ENCODE results near the gene SERPINA4.

SERPINA4 gene

DNA sequence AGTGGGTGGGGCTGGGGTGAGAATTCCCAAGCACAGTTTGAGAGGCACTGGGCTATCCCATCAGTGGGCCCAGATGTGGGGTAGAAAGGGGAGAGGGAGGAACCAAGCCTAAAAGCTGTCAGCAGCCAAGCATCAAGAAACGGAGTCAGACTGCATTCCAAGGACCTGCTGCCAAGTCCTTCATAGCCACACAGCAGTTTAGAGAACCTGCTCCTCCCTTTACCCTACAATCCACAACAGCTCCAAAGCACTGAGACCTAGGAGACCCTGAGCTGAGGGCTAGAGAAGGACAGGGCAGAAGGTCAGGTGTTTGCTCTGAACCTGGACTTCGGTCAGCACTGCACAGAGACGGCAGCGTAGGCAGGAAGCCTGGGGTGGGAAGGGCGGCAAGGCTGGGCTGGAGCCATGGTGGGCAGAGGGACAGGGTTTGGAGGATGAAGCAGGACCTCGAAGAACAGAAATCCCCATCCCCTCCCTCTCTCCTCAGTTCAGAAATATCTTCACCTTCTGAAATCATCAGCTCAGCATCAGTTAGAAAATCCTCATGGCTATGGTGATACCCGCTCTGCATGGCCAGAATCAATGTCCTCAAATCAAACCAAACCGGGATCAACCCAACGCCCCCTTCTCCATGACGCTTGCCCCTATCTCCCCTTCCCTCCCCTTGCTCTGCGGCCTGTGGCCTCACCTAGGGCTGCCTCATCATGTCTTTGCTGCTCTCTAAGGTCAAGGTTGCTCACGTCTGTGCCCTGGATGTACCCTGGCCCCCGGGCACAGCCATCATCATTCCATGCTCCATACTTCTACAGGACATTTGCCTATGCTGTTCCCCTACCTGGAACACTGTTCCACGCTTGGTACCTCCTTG, 12.9 kb upstream of the SERPINA4 start:
- TF ChIP-seq GATA3 (IDR thresholded peaks at IDR 0.05; ENCODE audit: low read depth, low read length) (no peak), GATA2 (IDR thresholded peaks at IDR 0.05; ENCODE audit: low read depth, low read length) (no peak)

DNA sequence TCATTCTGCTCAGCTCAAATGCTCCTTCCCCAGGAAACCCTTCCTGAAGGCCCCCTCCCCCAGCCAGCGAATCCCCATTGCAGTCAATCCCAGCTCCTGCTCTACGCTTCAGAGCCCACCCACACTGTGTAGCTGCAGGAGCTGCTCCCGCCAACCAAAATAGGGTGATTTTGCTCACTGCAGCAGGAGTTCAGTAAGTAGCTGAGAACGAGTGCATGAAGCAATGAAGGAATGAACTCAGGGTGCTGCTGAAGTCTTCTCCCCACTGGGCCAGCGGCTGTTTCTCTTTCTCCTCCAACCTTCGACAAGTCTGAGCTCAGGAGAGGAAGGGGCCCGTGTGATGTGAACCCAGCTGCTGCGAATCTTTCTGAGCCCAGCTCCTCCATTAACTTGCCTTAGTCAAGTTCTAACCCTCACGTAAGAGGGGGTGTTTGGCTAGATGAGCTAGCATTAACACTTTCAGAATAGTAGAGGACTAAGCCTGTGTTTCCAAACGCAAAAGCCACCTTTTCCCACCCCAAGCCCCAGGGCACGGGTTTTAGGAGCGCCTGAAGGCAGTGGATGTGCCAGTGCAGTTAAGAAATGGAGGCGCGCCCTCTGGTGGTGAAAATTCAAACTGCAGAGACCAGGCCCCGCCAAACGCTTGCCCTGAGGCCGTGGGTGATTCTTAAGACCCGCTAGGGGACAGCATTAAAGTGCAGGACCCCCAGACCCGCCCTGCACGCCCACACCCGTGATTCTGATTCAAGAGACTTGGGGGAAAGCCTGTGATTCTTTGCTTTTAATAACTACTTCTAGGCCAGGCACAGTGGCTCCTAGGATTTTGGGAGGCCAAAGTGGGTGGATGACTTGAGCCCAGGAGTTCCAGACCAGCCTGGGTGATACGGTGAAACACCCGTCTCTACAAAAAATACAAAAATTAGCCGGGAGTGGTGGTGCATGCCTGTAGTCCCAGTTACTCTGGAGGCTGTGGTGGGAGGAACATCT, 11.9 kb upstream of the SERPINA4 start:
- no peak for TF ChIP-seq GATA2 (IDR thresholded peaks at IDR 0.05; ENCODE audit: low read depth, low read length)
- no peak for TF ChIP-seq GATA3 (IDR thresholded peaks at IDR 0.05; ENCODE audit: low read depth, low read length)

DNA sequence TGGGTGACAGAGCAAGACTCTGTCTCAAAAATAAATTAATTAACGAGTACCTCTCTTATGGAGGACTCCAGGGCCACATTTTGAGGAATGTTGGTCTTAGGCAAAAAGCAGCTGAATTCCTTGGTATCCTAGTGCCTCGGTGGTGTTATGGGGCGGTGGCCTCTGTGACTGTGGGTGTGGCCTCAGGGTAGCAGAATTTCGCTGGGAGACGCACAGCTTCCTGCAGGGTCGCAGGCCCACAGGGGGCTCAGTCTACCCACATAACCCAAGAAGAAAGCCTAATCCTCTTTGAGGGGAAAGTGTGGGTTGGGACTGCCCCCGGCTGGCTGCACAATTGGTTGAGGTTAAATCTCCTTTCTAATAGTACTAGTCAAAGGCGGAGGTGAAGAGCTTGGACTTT, 11.2 kb upstream of the SERPINA4 start:
- TF ChIP-seq GATA2 (IDR thresholded peaks at IDR 0.05; ENCODE audit: low read depth, low read length) (no peak), GATA3 (IDR thresholded peaks at IDR 0.05; ENCODE audit: low read depth, low read length) (no peak)

DNA sequence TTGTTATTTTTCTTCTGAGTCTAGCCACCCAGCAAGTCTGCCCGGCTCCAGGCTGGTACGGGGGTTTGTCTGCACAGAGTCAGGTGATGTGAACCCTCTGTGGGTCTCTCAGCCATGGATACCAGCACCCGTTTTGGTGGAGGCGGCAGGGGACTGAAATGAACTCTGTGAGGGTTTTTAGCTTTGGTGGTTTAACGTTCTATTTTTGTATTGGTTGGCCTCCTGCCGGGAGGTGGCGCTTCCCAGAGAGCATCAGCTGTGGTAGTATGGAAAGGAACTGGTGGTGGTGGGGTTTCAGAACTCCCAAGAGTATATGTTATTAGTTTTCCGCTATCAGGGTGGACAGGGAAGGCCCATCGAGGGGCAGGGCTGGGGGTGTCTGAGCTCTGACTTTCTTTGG, 5.3 kb upstream of the SERPINA4 start:
- TF ChIP-seq GATA2 (IDR thresholded peaks at IDR 0.05; ENCODE audit: low read depth, low read length) (no peak), GATA3 (IDR thresholded peaks at IDR 0.05; ENCODE audit: low read depth, low read length) (no peak)

DNA sequence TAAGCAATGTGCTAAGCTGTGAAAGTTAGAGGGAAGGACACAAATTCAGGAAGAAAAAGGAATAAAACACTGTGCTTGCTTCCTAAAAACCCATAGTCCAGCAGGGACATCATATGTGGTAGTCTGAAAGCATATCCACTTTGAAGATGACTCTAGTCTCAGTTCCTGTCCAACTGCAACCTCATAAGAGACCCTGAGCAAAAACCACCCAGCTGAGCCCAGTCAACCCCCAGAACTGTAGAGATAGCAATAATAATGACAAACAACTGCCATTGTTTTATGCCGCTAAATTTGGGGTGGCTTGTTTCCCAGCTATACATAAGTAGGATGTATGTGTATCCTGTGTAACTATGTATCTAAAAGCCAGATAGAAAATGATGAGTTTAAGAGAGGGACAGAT, 3.9 kb upstream of the SERPINA4 start:
- no peak for TF ChIP-seq GATA2 (IDR thresholded peaks at IDR 0.05; ENCODE audit: low read depth, low read length)
- no peak for TF ChIP-seq GATA3 (IDR thresholded peaks at IDR 0.05; ENCODE audit: low read depth, low read length)

DNA sequence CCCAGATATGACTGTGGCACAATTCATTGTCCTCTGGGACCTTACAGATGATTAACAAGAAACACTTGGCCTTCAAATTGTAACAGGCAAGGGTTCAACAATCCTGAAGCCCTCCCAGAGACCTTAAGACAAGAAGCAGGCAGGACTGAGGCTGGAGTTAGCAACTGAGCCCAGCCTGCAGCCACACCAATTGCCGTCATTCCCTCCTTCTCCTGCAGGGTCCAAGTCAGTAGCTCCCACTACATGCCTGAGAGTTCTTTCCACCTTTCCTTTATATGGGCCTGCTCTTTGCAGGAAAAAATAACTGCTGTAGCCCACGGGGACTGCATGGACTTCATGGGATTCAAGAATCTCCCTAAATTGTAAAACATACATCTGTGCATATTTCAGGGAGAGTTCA, 2.4 kb upstream of the SERPINA4 start:
- no peak for TF ChIP-seq GATA2 (IDR thresholded peaks at IDR 0.05; ENCODE audit: low read depth, low read length)
- no peak for TF ChIP-seq GATA3 (IDR thresholded peaks at IDR 0.05; ENCODE audit: low read depth, low read length)

DNA sequence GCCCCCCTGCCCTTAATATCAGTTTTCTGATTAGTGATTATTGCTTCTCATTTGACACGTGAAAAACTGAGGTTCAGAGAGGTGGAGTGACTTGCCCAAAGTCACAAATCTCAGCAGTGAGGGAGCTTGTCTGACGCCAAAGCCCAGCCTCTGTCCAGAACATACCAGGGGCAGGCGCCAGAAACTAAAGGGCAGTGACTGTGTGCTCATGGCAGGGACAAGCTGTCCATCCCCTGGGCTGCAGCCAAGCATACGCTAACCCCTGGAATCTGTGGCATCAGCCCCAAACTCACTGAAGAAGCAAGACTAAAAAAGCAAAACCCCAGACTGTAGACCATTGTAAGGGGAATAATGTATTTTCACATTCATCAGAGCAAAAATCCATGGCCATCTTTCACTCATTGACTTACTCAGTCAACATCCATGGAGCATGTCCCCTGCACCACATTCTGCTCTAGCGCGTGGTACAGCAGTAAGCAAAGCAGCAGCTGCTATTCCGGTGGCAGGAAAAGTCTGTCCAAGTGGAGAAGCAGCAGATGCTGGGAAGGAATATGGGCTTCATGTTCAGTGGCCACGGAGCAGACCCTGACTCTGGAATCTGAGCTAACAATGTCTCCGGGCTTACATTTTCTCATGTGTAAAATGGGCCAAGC, 1.5 kb upstream of the SERPINA4 start:
- no peak for TF ChIP-seq GATA2 (IDR thresholded peaks at IDR 0.05; ENCODE audit: low read depth, low read length)

DNA sequence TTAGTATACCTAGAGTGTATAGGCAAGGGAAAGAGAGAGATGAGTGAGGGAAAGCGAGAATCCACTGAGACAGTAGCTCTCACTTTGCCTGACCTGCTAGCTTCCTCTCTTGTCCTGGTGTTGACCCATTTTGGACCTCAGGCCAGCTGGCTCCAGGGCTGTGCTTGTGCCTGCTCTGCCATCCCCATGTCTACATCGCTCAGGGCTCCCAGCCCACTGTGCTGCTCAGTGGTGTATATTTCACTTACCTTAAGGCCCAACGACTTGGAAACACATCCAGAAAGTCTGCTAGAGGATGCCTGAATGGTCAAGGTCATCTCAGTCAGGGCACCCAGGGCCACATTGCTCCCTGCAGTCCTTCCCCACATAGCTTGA, 964 bp upstream of the SERPINA4 start:
- TF ChIP-seq GATA3 (IDR thresholded peaks at IDR 0.05; ENCODE audit: low read depth, low read length): no peak
- no peak for TF ChIP-seq GATA2 (IDR thresholded peaks at IDR 0.05; ENCODE audit: low read depth, low read length)

DNA sequence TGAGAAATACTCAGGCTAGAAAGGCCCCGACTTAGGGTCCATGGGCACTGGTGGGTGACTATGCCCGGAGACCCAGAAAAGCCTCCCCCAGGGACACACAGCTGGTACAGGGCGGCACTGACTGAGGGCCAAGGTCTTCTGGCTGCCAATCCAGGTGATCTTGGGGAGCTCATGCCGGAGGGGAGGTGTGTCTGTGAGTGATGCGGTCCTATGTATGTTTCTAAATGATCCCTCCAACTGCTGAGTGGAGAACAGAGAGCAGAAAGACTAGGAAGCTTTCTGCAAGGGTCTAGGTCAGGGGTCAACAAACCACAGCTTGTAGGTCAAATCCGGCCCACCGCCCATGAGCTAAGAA, 391 bp downstream of the SERPINA4 start:
- no peak for TF ChIP-seq GATA3 (IDR thresholded peaks at IDR 0.05; ENCODE audit: low read depth, low read length)

DNA sequence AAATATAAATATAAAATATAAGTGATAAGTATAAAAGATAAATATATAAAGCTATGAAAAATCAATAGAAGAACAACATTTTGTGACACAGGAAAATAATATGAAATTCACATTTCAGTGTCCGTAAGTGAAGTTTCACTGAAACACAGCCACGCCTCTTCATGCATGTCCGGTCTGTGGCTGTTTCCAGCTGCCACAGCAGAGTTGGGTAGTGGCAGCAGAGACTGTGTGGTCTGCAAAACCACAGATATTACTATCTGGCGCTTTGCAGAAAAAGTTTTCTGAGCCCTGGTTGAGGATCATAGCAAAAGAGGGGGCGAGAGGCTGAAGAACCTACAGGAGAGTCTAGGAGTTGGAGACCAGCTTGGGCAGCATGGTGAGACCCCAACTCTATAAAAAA, 780 bp downstream of the SERPINA4 start:
- TF ChIP-seq GATA3 (IDR thresholded peaks at IDR 0.05; ENCODE audit: low read depth, low read length) (no peak), GATA2 (IDR thresholded peaks at IDR 0.05; ENCODE audit: low read depth, low read length) (no peak)

DNA sequence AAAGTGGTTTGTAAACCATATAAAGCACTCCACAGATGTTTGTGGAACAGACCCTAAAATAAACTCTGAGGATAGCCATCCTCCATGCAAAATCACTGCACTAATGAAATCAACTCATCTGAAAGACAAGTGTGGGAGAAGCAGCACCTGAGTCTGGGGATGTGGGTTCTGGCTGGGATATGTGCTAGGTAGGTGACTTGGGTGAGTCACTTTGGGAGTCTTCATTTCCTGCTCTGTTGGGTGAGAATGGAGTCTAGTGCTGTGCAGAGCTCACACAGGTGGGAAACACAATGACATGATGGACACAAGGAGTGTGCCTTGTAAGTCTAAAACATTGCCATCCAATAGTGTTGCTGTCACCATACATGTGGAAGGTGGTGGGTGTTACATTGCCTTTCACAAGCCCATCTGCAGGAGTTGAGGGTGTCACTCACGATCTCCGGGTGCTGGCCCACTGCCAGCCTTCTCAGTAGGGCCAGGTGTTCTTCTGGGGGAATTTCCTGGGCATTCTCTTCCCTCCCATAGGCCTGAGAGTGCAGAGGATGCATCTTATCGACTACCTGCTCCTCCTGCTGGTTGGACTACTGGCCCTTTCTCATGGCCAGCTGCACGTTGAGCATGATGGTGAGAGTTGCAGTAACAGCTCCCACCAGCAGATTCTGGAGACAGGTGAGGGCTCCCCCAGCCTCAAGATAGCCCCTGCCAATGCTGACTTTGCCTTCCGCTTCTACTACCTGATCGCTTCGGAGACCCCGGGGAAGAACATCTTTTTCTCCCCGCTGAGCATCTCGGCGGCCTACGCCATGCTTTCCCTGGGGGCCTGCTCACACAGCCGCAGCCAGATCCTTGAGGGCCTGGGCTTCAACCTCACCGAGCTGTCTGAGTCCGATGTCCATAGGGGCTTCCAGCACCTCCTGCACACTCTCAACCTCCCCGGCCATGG, 2.0 kb downstream of the SERPINA4 start:
- TF ChIP-seq GATA2 (IDR thresholded peaks at IDR 0.05; ENCODE audit: low read depth, low read length): no peak
- TF ChIP-seq GATA3 (IDR thresholded peaks at IDR 0.05; ENCODE audit: low read depth, low read length): no peak

DNA sequence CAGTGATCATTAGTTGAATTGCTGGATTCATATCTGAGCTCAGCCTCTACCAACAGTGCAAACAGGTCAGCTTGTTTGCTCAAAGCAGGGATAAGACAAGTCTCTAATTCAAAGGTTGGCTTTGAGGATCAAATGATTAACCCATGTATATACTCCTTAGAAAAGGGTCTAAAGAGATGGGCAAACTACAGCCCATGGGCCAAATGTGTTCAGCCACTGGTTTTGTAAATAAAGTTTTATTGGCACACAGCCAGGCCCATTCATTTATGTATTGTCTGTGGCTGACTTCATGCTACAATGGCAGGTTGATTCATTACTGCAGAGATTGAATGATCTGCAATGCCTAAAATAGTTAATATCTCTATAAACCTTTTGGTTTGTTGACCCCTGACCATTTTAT, 3.1 kb downstream of the SERPINA4 start:
- TF ChIP-seq GATA2 (IDR thresholded peaks at IDR 0.05; ENCODE audit: low read depth, low read length) (no peak), GATA3 (IDR thresholded peaks at IDR 0.05; ENCODE audit: low read depth, low read length) (no peak)

DNA sequence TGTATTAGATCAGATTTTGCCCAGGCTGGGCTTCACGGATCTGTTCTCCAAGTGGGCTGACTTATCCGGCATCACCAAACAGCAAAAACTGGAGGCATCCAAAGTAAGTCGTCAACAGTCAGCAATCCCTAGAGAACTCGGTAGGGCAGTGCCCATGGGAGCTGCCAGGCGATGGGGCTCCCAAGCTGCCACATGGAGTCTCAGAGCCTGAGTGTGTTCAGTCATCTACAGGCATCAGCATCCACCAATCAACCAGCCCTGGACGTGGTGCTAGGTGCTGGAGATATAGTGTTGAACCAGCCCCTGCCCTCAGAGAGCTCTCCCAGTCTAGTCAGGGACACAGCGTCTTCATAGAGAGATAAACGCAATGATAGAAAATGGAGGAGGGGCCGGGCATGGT, 6.9 kb downstream of the SERPINA4 start:
- TF ChIP-seq GATA3 (IDR thresholded peaks at IDR 0.05; ENCODE audit: low read depth, low read length) (no peak), GATA2 (IDR thresholded peaks at IDR 0.05; ENCODE audit: low read depth, low read length) (no peak)
